ENCODE measurements around the gene ALDH3A1.

DNA sequence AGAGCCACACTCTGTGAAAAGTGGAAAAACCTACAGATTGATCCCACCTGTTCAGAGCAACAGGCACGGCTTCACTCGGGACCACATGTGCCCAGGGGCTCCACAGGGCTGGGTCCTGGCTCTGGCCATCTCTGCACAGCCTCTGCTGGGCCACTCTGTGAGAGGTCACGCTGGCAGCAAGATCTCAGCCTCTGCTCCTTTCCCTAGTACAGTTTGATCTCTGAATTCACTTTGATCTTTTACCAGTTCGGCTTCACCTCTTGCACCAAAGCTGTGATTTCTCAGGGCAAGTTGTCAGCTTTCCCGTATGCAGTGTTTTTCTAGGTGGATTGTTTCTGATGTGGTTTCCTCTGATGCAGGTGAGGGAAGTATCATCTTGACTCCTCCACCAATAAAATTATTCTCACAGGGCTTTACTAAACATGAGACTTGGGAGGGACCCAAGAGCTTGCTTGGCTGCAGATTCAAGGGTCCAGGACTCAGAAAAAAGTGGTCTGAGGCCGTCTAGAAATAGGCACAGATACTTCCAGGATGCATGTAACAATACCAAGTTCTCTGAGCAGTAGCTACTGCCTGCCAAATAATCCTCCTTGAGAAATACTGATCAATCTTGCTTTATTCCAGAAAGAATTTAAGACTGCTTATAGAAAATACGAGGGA is 24.0 kb upstream of the ALDH3A1 start:
- TF ChIP-seq ZNF423 (CRISPR knock-in tag; IDR thresholded peaks at IDR 0.05) (no peak), CBFB (CRISPR knock-in tag; IDR thresholded peaks at IDR 0.05; ENCODE audit: low read depth) (no peak), CREB1 (CRISPR knock-in tag; IDR thresholded peaks at IDR 0.05) (no peak), JUN (CRISPR knock-in tag; IDR thresholded peaks at IDR 0.05) (no peak), TEAD4 (CRISPR knock-in tag; IDR thresholded peaks at IDR 0.05) (no peak)
- TF ChIP-seq, protein P1, sequence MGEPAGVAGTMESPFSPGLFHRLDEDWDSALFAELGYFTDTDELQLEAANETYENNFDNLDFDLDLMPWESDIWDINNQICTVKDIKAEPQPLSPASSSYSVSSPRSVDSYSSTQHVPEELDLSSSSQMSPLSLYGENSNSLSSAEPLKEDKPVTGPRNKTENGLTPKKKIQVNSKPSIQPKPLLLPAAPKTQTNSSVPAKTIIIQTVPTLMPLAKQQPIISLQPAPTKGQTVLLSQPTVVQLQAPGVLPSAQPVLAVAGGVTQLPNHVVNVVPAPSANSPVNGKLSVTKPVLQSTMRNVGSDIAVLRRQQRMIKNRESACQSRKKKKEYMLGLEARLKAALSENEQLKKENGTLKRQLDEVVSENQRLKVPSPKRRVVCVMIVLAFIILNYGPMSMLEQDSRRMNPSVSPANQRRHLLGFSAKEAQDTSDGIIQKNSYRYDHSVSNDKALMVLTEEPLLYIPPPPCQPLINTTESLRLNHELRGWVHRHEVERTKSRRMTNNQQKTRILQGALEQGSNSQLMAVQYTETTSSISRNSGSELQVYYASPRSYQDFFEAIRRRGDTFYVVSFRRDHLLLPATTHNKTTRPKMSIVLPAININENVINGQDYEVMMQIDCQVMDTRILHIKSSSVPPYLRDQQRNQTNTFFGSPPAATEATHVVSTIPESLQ (CRISPR knock-in tag; IDR thresholded peaks at IDR 0.05) = no peak
- TF ChIP-seq, protein P2, sequence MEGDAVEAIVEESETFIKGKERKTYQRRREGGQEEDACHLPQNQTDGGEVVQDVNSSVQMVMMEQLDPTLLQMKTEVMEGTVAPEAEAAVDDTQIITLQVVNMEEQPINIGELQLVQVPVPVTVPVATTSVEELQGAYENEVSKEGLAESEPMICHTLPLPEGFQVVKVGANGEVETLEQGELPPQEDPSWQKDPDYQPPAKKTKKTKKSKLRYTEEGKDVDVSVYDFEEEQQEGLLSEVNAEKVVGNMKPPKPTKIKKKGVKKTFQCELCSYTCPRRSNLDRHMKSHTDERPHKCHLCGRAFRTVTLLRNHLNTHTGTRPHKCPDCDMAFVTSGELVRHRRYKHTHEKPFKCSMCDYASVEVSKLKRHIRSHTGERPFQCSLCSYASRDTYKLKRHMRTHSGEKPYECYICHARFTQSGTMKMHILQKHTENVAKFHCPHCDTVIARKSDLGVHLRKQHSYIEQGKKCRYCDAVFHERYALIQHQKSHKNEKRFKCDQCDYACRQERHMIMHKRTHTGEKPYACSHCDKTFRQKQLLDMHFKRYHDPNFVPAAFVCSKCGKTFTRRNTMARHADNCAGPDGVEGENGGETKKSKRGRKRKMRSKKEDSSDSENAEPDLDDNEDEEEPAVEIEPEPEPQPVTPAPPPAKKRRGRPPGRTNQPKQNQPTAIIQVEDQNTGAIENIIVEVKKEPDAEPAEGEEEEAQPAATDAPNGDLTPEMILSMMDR (IDR thresholded peaks at IDR 0.05) = no peak
